Ascending aorta (tissue), 2 donors: ENCODE measurements around the gene GREM1. TPM values are rescaled to one million over a fixed set of nuclear protein-coding genes. Genes with fewer than 3 reads are reported as not detected.

Source experiments
- DNase-seq, 2 donors: peaks; one replicate each; pipeline ENCODE4 v3.0.0-alpha.2; 2019; ENCODE audit warnings: low spot score in 2 of 2
- H3K27ac ChIP-seq, 2 donors: fragments of 200-600 bp; sonication (generic); one replicate each; pipeline ENCODE4 v1.5.1; 2016 to 2017; ENCODE audit warnings: mild to moderate bottlenecking in 1 of 2
- H3K27me3 ChIP-seq: fragments of 200-600 bp; sonication (generic); one replicate; pipeline ENCODE4 v1.5.1; 2017
- H3K36me3 ChIP-seq, 2 donors: fragments of 200-600 bp; sonication (generic); one replicate each; pipeline ENCODE4 v1.5.1; 2016
- H3K4me1 ChIP-seq, 2 donors: fragments of 200-600 bp; sonication (generic); one replicate each; pipeline ENCODE4 v1.5.1; 2016 to 2017; ENCODE audit warnings: mild to moderate bottlenecking in 1 of 2
- H3K4me3 ChIP-seq, 2 donors: fragments of 200-600 bp; sonication (generic); one replicate each; pipeline ENCODE4 v1.5.1; 2016 to 2017; ENCODE audit warnings: mild to moderate bottlenecking in 1 of 2
- H3K9me3 ChIP-seq, 2 donors: fragments of 200-600 bp; sonication (generic); one replicate each; pipeline ENCODE4 v1.5.1; 2016
- intact Hi-C: fragments of 100-400 bp; cut with DNase I; formaldehyde crosslinking; loops from one replicate; pipeline ENCODE4 v1.15.1; 2023
- total RNA-seq: library from RNA; depleted of rRNA; stranded (reverse); fragments of >200 nt; gene quantifications from one replicate; pipeline ENCODE4 v1.1.0, GENCODE V29; 2016
- TF ChIP-seq, protein P1 (sequence below), 3 experiments: fragments of 200-600 bp in 2 of 3; fragments of 450-650 bp in 1 of 3; sonication (generic) in 2 of 3; IDR thresholded peaks; one replicate each; pipeline ENCODE4 v1.5.1; 2016 to 2019; ENCODE audit warnings: antibody characterized with exemption in 3 of 3, mild to moderate bottlenecking in 1 of 3, moderate library complexity in 1 of 3

The GREM1 gene
- total RNA-seq, 1 donor from 2014 or later: not detected

DNA sequence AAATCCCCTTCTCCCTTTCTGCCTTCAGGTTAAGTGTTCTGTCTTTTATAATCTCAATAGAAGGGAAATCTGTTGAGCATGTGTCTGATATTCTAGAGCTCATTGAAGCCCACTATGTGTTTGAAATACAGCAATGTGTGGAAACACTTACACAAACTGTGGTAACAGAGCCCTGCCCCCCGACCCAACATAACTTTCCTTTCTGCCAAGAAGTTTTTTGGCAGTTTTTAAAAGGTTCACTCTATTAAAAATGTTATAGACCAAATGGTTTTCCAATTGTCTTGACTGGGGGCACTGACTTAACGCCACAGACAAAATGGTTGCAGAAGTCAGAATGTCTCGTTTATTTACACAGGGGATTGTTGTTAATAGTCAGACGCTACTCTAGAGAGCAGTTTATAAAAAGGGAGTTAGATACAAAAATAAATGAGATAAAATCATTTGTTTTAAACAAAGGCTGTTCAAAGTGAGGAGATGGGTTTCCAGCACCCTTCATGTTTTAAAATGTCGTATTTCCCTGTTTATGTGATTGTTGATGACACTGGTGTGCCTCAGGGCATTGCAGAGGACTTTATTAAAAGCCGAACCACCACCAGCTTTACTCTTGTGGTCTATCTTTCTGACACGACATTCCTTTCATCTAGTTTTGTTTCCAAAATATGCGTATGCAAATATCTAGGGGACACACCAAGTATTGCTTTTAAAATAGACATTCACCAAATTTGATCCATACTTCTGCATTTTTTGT, 26.7 kb upstream of the GREM1 start:
- H3K27me3 ChIP-seq: no peaks in the 10 kb centered on the region
- intact Hi-C loops: no loop called here
- no peaks in the 10 kb centered on the region for H3K4me1 ChIP-seq
- no peak for DNase-seq
- TF ChIP-seq, protein P1, sequence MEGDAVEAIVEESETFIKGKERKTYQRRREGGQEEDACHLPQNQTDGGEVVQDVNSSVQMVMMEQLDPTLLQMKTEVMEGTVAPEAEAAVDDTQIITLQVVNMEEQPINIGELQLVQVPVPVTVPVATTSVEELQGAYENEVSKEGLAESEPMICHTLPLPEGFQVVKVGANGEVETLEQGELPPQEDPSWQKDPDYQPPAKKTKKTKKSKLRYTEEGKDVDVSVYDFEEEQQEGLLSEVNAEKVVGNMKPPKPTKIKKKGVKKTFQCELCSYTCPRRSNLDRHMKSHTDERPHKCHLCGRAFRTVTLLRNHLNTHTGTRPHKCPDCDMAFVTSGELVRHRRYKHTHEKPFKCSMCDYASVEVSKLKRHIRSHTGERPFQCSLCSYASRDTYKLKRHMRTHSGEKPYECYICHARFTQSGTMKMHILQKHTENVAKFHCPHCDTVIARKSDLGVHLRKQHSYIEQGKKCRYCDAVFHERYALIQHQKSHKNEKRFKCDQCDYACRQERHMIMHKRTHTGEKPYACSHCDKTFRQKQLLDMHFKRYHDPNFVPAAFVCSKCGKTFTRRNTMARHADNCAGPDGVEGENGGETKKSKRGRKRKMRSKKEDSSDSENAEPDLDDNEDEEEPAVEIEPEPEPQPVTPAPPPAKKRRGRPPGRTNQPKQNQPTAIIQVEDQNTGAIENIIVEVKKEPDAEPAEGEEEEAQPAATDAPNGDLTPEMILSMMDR (IDR thresholded peaks at IDR 0.05): no peak
- H3K9me3 ChIP-seq: no peaks in the 10 kb centered on the region
- no peak overlapping the region for H3K4me3 ChIP-seq
- H3K36me3 ChIP-seq: no peaks in the 10 kb centered on the region
- H3K27ac ChIP-seq: no peak overlapping the region

DNA sequence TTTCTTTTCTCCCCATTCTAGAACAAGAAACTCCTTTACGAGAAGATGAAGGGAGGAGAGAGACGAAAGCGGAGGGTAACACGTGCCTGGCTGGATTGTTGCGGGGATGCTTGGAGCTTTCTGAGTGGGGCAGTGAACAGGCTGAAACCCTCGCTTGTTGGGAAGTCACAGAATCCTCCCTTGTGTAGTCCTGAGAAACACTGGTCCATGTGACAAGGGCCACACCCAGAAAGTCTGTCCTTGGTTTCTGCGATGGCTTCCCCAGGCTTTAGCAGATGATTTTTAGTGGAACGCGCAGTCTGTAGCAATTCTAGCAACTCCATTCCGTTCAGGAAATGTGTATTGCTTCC, 26.1 kb upstream of the GREM1 start:
- Histone ChIP-seq H3K9me3 (no peaks in the 10 kb centered on the region), H3K4me1 (no peaks in the 10 kb centered on the region), H3K4me3 (no peak overlapping the region), H3K36me3 (no peaks in the 10 kb centered on the region), H3K27ac (no peak overlapping the region), H3K27me3 (no peaks in the 10 kb centered on the region)
- TF ChIP-seq, protein P1 (IDR thresholded peaks at IDR 0.05): no peak
- DNase-seq: no peak
- intact Hi-C loops: no loop called here

GRCh38 chr15:32692286-32692685, 25.5 kb upstream of the GREM1 start:
- Histone ChIP-seq H3K27me3 (no peaks in the 10 kb centered on the region), H3K4me3 (no peak overlapping the region), H3K9me3 (no peaks in the 10 kb centered on the region), H3K36me3 (no peaks in the 10 kb centered on the region), H3K27ac (no peak overlapping the region), H3K4me1 (no peaks in the 10 kb centered on the region)
- TF ChIP-seq, protein P1 (IDR thresholded peaks at IDR 0.05): no peak
- no peak for DNase-seq
- intact Hi-C loops: no loop called here

DNA sequence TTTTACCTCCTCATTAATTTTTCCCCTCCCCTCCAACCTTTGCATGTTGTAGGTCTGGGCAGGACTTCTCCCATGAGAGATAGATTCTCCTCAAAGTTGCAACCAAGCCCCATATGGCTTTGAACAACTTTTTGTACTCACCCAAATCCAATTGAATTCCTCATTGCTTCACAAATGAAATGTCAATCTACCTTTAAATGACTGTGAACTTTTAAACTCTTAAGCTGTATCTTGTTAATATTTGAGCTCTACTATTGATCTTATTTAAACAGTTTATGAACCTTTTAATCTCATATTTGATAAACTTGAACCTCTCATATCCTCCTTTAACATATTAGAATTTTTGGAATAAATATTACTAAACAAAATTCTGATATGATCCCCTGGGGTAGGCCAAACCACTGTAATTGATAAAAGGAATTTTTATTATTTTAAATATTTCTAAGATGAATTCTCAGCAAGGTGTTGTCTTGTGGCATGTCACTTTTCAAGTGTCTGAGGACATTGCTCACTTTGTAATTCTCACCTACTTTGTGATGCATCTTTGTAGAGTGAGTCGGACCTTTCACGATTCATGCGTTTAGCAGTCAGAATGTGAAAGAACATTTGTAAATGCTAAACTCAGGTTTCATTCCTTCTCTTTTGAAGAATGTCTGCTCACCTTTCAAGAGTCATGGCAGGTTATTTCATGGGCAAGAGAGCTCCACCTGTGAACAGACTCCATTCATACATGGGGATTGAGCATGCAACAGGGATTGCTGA, 23.4 kb upstream of the GREM1 start:
- Histone ChIP-seq H3K27me3 (no peaks in the 10 kb centered on the region), H3K4me3 (no peak overlapping the region), H3K4me1 (no peaks in the 10 kb centered on the region), H3K9me3 (no peaks in the 10 kb centered on the region), H3K36me3 (no peaks in the 10 kb centered on the region), H3K27ac (no peak overlapping the region)
- TF ChIP-seq, protein P1 (IDR thresholded peaks at IDR 0.05): no peak
- no peak for DNase-seq
- intact Hi-C loops: no loop called here

DNA sequence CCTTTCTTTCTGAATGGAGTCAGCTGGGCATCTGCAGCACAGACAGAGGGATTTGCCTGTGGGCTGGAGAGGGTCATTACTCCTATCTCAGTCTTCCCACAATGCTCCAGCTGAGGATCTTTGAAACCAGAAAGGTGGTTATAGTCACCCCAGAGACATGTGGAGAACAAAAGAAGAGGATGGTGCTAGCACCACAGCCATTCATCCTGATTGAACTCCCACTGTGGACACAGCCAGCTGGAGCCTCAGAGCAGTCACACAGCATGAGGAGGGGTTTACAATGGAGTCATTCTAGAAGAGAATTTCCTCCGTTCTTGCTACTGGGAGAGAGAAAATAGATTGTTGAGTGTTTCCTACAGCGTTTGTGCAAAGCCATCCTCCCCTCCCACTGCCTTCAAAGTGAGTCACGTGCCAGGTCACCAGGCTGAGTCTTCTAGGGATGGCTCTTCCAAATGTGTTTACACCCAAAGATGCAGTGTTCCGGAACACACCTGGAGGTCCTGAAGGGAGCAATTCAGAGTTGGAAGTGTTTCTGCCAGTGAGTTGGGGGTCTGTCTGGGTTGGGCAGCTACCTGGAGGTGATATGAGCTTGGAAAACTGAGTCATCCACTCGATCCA, 18.9 kb upstream of the GREM1 start:
- Histone ChIP-seq H3K36me3 (no peaks in the 10 kb centered on the region), H3K9me3 (no peaks in the 10 kb centered on the region), H3K27me3 (no peaks in the 10 kb centered on the region), H3K4me3 (no peak overlapping the region), H3K4me1 (no peaks in the 10 kb centered on the region), H3K27ac (no peak overlapping the region)
- intact Hi-C loops: no loop called here
- no peak for DNase-seq
- TF ChIP-seq, protein P1 (IDR thresholded peaks at IDR 0.05): no peak
